Osteoblast (primary cell): ENCODE data around the gene TAF9B. TPM values are rescaled to one million over a fixed set of nuclear protein-coding genes. Genes with fewer than 3 reads are reported as not detected.

Source experiments
- DNase-seq: peaks from one replicate; pipeline ENCODE4 v3.0.0; 2011; ENCODE audit warnings: low spot score, mixed read lengths; ENCODE audit not compliant: insufficient read length; ENCODE audit errors: missing footprints
- H2AFZ ChIP-seq: 2 replicates; pipeline ENCODE4 v1.6.0; 2011; ENCODE audit warnings: mild to moderate bottlenecking, low read length
- H3K27ac ChIP-seq: 2 replicates; pipeline ENCODE4 v1.5.1; 2011; ENCODE audit warnings: mild to moderate bottlenecking, low read depth, low read length, moderate library complexity
- H3K27me3 ChIP-seq: 2 replicates; pipeline ENCODE4 v1.6.0; 2012; ENCODE audit warnings: mild to moderate bottlenecking, control low read depth, inconsistent platforms, low read length, moderate library complexity; ENCODE audit not compliant: insufficient read depth
- H3K36me3 ChIP-seq: 2 replicates; pipeline ENCODE4 v1.5.1; 2011; ENCODE audit warnings: mild to moderate bottlenecking, low read length, control low read depth, moderate library complexity; ENCODE audit not compliant: insufficient read depth
- H3K4me1 ChIP-seq: 2 replicates; pipeline ENCODE4 v1.5.1; 2011; ENCODE audit warnings: mild to moderate bottlenecking, low read length, control low read depth, moderate library complexity; ENCODE audit not compliant: insufficient read depth
- H3K4me2 ChIP-seq: 2 replicates; pipeline ENCODE4 v1.6.0; 2011; ENCODE audit warnings: mild to moderate bottlenecking, low read length; ENCODE audit not compliant: insufficient read depth
- H3K4me3 ChIP-seq: fragments of 200-600 bp; sonication (generic); 3 replicates; pipeline ENCODE4 v1.5.1; 2012; ENCODE audit warnings: mild to moderate bottlenecking, low read length, inconsistent platforms; ENCODE audit not compliant: insufficient read depth
- H3K79me2 ChIP-seq: 2 replicates; pipeline ENCODE4 v1.6.0; 2012; ENCODE audit warnings: mild to moderate bottlenecking, low read length, control low read depth, inconsistent platforms; ENCODE audit not compliant: insufficient read depth
- H3K9me3 ChIP-seq: 2 replicates; pipeline ENCODE4 v1.5.1; 2011; ENCODE audit warnings: low read depth, low read length, control low read depth
- H4K20me1 ChIP-seq: 2 replicates; pipeline ENCODE4 v1.6.0; 2012; ENCODE audit warnings: mild to moderate bottlenecking, low read length, control low read depth; ENCODE audit not compliant: insufficient read depth
- total RNA-seq: library from RNA; depleted of rRNA; stranded (reverse); fragments of >200 nt; gene quantifications from 2 replicates; pipeline ENCODE4 v1.2.3, GENCODE V29; 2012
- TF ChIP-seq, protein P1 (sequence below): IDR thresholded peaks from 2 replicates; pipeline ENCODE4 v1.5.1; 2011; ENCODE audit warnings: mild to moderate bottlenecking, low read depth, low read length, moderate library complexity; ENCODE audit errors: extremely low read depth

Gene TAF9B
- total RNA-seq, 1 donor: 20.3 TPM

DNA sequence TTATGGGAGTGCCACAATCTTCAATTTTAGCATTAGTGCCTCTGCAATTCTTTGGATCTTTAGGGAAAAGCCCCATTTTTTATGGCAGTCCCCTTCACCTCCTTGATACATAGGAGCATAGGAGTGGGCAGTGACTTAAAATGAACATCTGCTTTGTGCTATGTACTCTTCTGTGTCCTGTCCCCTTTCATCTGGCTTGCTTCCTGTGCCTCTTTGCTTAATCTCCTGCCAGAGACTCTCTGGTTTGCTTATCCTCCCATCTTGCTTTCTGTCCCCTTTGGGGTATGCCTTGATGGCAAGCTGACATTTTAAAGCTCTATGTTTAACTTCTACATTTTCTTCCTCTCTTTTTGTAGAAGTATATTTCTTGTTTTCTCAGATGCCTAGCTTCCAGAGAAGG, 23.1 kb downstream of the TAF9B start:
- Histone ChIP-seq H3K9me3 (no peaks in the 10 kb centered on the region), H2AFZ (no peak overlapping the region), H3K27ac (no peak overlapping the region), H3K4me2 (no peak overlapping the region), H4K20me1 (peaks cover 14% of the 10 kb centered on the region), H3K4me3 (no peak overlapping the region), H3K4me1 (no peaks in the 10 kb centered on the region), H3K36me3 (peaks cover 58% of the 10 kb centered on the region), H3K27me3 (no peaks in the 10 kb centered on the region), H3K79me2 (peaks cover 39% of the 10 kb centered on the region)
- TF ChIP-seq, protein P1, sequence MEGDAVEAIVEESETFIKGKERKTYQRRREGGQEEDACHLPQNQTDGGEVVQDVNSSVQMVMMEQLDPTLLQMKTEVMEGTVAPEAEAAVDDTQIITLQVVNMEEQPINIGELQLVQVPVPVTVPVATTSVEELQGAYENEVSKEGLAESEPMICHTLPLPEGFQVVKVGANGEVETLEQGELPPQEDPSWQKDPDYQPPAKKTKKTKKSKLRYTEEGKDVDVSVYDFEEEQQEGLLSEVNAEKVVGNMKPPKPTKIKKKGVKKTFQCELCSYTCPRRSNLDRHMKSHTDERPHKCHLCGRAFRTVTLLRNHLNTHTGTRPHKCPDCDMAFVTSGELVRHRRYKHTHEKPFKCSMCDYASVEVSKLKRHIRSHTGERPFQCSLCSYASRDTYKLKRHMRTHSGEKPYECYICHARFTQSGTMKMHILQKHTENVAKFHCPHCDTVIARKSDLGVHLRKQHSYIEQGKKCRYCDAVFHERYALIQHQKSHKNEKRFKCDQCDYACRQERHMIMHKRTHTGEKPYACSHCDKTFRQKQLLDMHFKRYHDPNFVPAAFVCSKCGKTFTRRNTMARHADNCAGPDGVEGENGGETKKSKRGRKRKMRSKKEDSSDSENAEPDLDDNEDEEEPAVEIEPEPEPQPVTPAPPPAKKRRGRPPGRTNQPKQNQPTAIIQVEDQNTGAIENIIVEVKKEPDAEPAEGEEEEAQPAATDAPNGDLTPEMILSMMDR: no peak
- no peak for DNase-seq

DNA sequence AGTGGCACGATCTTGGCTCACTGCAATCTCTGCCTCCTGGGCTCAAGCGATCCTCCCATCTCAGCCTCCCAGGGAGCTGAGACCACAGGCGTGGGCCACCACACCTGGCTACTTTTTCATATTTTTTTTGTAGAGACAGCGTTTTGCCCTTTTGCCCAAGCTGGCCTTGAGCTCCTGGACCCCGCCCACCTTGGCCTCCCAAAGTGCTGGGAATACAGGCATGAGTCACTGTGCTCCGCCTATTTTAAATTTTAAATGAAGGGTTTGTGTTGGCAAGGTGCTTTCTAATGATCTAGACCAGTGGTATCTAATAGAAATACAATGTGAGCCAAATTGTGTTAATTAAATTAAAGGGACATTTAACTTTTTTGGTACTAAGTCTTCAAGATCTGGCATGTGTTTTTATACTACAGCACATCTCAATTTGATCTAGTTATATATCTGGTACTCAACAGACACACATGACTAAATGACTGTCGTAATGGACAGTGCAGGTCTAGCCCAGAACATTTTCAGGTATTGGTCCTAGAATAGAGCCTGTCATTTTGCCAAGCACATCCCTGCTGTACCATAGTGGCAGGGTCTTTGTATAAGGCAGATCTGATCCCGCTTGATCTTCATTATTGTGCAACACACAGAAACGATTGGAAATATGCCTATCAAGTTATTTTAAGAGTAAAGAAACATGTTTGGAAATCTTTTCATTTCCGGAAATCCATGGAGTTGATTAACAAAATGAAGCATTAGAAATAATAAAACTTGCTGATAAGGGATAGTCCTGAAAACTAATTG, 28.1 kb downstream of the TAF9B start:
- DNase-seq: no peak
- no peak overlapping the region for H2AFZ ChIP-seq
- H3K36me3 ChIP-seq: peaks cover 31% of the 10 kb centered on the region
- H3K9me3 ChIP-seq: no peaks in the 10 kb centered on the region
- H3K79me2 ChIP-seq: peaks cover 66% of the 10 kb centered on the region
- H3K4me3 ChIP-seq: no peak overlapping the region
- H4K20me1 ChIP-seq: peaks cover 32% of the 10 kb centered on the region
- peaks cover 1% of the 10 kb centered on the region for H3K4me1 ChIP-seq
- no peaks in the 10 kb centered on the region for H3K27me3 ChIP-seq
- H3K27ac ChIP-seq: no peak overlapping the region
- TF ChIP-seq, protein P1: no peak
- no peak overlapping the region for H3K4me2 ChIP-seq

DNA sequence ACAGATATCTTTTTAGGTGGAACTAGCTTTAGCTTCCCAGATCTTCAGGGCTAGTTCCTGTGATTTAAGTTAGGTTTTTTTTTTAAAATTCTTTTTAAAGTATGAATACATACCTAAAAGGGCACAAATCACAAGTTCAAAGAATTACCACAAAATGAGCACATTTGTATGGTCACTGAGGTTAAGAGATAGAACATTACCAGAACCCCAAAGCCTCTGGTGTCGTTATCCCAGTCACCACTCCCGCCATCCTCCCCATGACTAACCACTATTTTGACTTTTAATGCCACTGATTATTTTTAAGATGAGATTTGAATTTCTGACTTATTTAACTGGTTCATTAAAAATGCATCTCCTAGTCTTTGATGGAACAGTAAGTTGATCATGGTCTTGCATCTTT, 30.0 kb downstream of the TAF9B start:
- no peak overlapping the region for H3K4me2 ChIP-seq

DNA sequence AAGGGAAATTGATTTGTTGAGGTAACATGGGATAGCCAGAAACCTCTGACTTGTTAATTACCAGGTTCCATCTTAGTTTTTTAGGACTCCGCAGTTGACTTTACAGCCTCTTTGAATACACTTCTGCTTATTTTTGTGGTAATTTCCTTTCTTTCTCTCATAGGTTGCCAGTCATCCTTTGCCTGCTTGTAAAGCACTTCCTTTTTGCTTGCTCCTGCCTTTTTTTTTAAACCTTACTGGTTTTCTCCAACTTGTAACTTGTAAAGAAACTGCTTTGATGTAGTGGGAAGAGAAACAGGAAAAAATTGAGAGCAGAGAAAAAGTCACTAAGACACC, 32.8 kb downstream of the TAF9B start:
- H4K20me1 ChIP-seq: peaks cover 39% of the 10 kb centered on the region
- no peak overlapping the region for H3K4me3 ChIP-seq
- H3K27ac ChIP-seq: no peak overlapping the region
- H3K9me3 ChIP-seq: no peaks in the 10 kb centered on the region
- H2AFZ ChIP-seq: no peak overlapping the region
- H3K4me2 ChIP-seq: peak overlapping the region; percentile 90
- H3K36me3 ChIP-seq: peaks cover 7% of the 10 kb centered on the region
- DNase-seq: no peak
- TF ChIP-seq, protein P1: no peak
- peaks cover 68% of the 10 kb centered on the region for H3K79me2 ChIP-seq
- H3K4me1 ChIP-seq: peaks cover 11% of the 10 kb centered on the region
- no peaks in the 10 kb centered on the region for H3K27me3 ChIP-seq

More for the DNA sequence above, 30.0 kb downstream of the TAF9B start:
- no peaks in the 10 kb centered on the region for H3K27me3 ChIP-seq
- H3K27ac ChIP-seq: no peak overlapping the region
- TF ChIP-seq, protein P1: no peak
- peaks cover 11% of the 10 kb centered on the region for H3K4me1 ChIP-seq
- H3K36me3 ChIP-seq: peaks cover 18% of the 10 kb centered on the region
- no peak overlapping the region for H3K4me3 ChIP-seq
- DNase-seq: no peak
- H4K20me1 ChIP-seq: peaks cover 42% of the 10 kb centered on the region
- peaks cover 80% of the 10 kb centered on the region for H3K79me2 ChIP-seq
- no peak overlapping the region for H2AFZ ChIP-seq
- H3K9me3 ChIP-seq: no peaks in the 10 kb centered on the region
